AG10803 (cell line): ENCODE results near the gene CISH.

Experiments
- DNase-seq: peaks from one replicate; pipeline ENCODE4 v3.0.0; 2010; ENCODE audit warnings: low read depth
- H3K4me3 ChIP-seq: 2 replicates; pipeline ENCODE4 v1.5.1; 2011; ENCODE audit warnings: mild to moderate bottlenecking, low read length, control low read depth
- CTCF ChIP-seq: conservative IDR thresholded peaks from 2 replicates; pipeline ENCODE4 v1.5.1; 2011; ENCODE audit warnings: mild to moderate bottlenecking, low read length, control low read depth, inconsistent platforms

CISH gene

GRCh38 chr3:50599716-50600118, 11.9 kb downstream of the CISH start:
- no peak for TF ChIP-seq CTCF
- peak; percentile 15 for DNase-seq

GRCh38 chr3:50599115-50599715, 12.4 kb downstream of the CISH start:
- no peak overlapping the region for H3K4me3 ChIP-seq
- TF ChIP-seq CTCF = no peak
- no peak for DNase-seq

More at GRCh38 chr3:50599716-50600118, 11.9 kb downstream of the CISH start:
- H3K4me3 ChIP-seq = no peak overlapping the region

GRCh38 chr3:50594253-50594785, 17.3 kb downstream of the CISH start:
- no peak overlapping the region for H3K4me3 ChIP-seq
- DNase-seq = no peak
- no peak for TF ChIP-seq CTCF

GRCh38 chr3:50592568-50592967, 19.0 kb downstream of the CISH start:
- no peak overlapping the region for H3K4me3 ChIP-seq
- DNase-seq = no peak
- TF ChIP-seq CTCF = no peak

GRCh38 chr3:50591196-50591741, 20.3 kb downstream of the CISH start:
- no peak for DNase-seq
- no peak for TF ChIP-seq CTCF
- no peak overlapping the region for H3K4me3 ChIP-seq

GRCh38 chr3:50588759-50589433, 22.7 kb downstream of the CISH start:
- TF ChIP-seq CTCF = no peak
- DNase-seq = peak; percentile 34
- H3K4me3 ChIP-seq = no peak overlapping the region
